ENCODE measurements around the gene SPEF2.

GRCh38 chr5:35677878-35678277, 60.2 kb downstream of the SPEF2 start:
- TF ChIP-seq ZNF704 (tag by site-specific recombination; IDR thresholded peaks at IDR 0.05) (no peak), CTCF (tag by site-specific recombination; IDR thresholded peaks at IDR 0.05) (no peak), RBAK (tag by site-specific recombination; IDR thresholded peaks at IDR 0.05) (no peak), FEZF1 (tag by site-specific recombination; IDR thresholded peaks at IDR 0.05) (no peak), PBX3 (CRISPR knock-in tag; IDR thresholded peaks at IDR 0.05) (no peak), HOXD13 (CRISPR knock-in tag; IDR thresholded peaks at IDR 0.05; ENCODE audit: borderline replicate concordance) (no peak), ZSCAN23 (tag by site-specific recombination; IDR thresholded peaks at IDR 0.05) (no peak), ZNF350 (tag by site-specific recombination; IDR thresholded peaks at IDR 0.05) (no peak)

Data from HEK293 (cell line).